Transverse colon (tissue), 4 donors: ENCODE results near the gene LTV1.

Experiments used
- CTCF ChIP-seq, 5 experiments: fragments of 200-600 bp in 3 of 5; fragments of 450-650 bp in 2 of 5; sonication (generic) in 3 of 5; IDR thresholded peaks; 1 replicate in 2 of 5; 2 replicates in 3 of 5; pipeline ENCODE4 v1.5.1; 2016 to 2017; ENCODE audit warnings: antibody characterized with exemption in 5 of 5, inconsistent platforms in 3 of 5, mild to moderate bottlenecking in 2 of 5, moderate library complexity in 1 of 5
- EP300 ChIP-seq: sonication (generic); formaldehyde crosslinking; IDR thresholded peaks from one replicate; pipeline ENCODE4 v1.6.1; 2017; ENCODE audit warnings: antibody characterized with exemption, low read depth
- POLR2A ChIP-seq: fragments of 450-650 bp; IDR thresholded peaks from one replicate; pipeline ENCODE4 v1.6.1; 2016; ENCODE audit warnings: antibody characterized with exemption, mild to moderate bottlenecking, moderate library complexity
- POLR2AphosphoS5 ChIP-seq, 3 donors: sonication (generic); formaldehyde crosslinking; IDR thresholded peaks; one replicate each; pipeline ENCODE4 v1.6.1; 2016; ENCODE audit warnings: antibody characterized with exemption in 3 of 3

GRCh38 chr6:143836150-143836549 is 7.0 kb upstream of the LTV1 start:
- TF ChIP-seq POLR2A (no peak), POLR2AphosphoS5 (IDR thresholded peaks at IDR 0.05) (no peak), CTCF (IDR thresholded peaks at IDR 0.05) (no peak), EP300 (no peak)
